NCI-H2227 treated with DMSO at 0.1 percent for 48 hours (cell line): Measurements from ENCODE around the gene FAM3C.

Source experiments
- DNase-seq: peaks from one replicate; lab custom pipeline; 2025; lab: John Stamatoyannopoulos, UW

Gene FAM3C

GRCh38 chr7:121379930-121380329, 16.2 kb downstream of the FAM3C start:
- no peak for DNase-seq

GRCh38 chr7:121376979-121377378, 19.1 kb downstream of the FAM3C start:
- DNase-seq, result no peak

GRCh38 chr7:121373177-121373576, 22.9 kb downstream of the FAM3C start:
- DNase-seq, result no peak

- no peak for DNase-seq
These were observed 23.6 kb downstream of the FAM3C start for GRCh38 chr7:121372376-121373010.

GRCh38 chr7:121371883-121372282, 24.2 kb downstream of the FAM3C start:
- DNase-seq, result no peak

- DNase-seq, result no peak
These were observed 24.7 kb downstream of the FAM3C start for GRCh38 chr7:121371367-121371766.

- peak; percentile 83 for DNase-seq
These were observed 26.6 kb downstream of the FAM3C start for GRCh38 chr7:121369462-121369861.

- DNase-seq, result peak; percentile 52
These were observed 29.2 kb downstream of the FAM3C start for GRCh38 chr7:121366852-121367431.

GRCh38 chr7:121360564-121360963, 35.5 kb downstream of the FAM3C start:
- no peak for DNase-seq

- DNase-seq, result no peak
These were observed 40.5 kb downstream of the FAM3C start for GRCh38 chr7:121355574-121355973.

- no peak for DNase-seq
These were observed 43.8 kb downstream of the FAM3C start for GRCh38 chr7:121352323-121352722.

GRCh38 chr7:121351682-121352081, 44.4 kb downstream of the FAM3C start:
- DNase-seq, result no peak

- DNase-seq, result no peak
These were observed 51.6 kb downstream of the FAM3C start for GRCh38 chr7:121344497-121344896.

GRCh38 chr7:121344093-121344492, 52.0 kb downstream of the FAM3C start:
- no peak for DNase-seq

- DNase-seq, result no peak
These were observed 52.8 kb downstream of the FAM3C start for GRCh38 chr7:121343302-121343701.

GRCh38 chr7:121342631-121343030, 53.5 kb downstream of the FAM3C start:
- DNase-seq, result no peak

GRCh38 chr7:121341933-121342332, 54.2 kb downstream of the FAM3C start:
- no peak for DNase-seq

- DNase-seq, result no peak
These were observed 57.0 kb downstream of the FAM3C start for GRCh38 chr7:121339082-121339481.

GRCh38 chr7:121337398-121337797, 58.7 kb downstream of the FAM3C start:
- DNase-seq, result no peak

GRCh38 chr7:121336579-121336978, 59.5 kb downstream of the FAM3C start:
- DNase-seq, result no peak

GRCh38 chr7:121334875-121335648, 61.0 kb downstream of the FAM3C start:
- DNase-seq, result no peak

GRCh38 chr7:121334376-121334775, 61.7 kb downstream of the FAM3C start:
- no peak for DNase-seq

GRCh38 chr7:121331574-121331973, 64.5 kb downstream of the FAM3C start:
- no peak for DNase-seq
